Suppressor macrophage treated with lipopolysaccharide for 4 hours (primary cell): ENCODE measurements around the gene ZNF582.
"Not testable (repeated sequence)": the region's sequence is repeated elsewhere in the genome, so short reads cannot be mapped to it uniquely, and the experiment has no call there.

Experiments used
- DNase-seq: peaks from one replicate; pipeline ENCODE4 v3.0.0-alpha.2; 2020

ZNF582 gene

DNA sequence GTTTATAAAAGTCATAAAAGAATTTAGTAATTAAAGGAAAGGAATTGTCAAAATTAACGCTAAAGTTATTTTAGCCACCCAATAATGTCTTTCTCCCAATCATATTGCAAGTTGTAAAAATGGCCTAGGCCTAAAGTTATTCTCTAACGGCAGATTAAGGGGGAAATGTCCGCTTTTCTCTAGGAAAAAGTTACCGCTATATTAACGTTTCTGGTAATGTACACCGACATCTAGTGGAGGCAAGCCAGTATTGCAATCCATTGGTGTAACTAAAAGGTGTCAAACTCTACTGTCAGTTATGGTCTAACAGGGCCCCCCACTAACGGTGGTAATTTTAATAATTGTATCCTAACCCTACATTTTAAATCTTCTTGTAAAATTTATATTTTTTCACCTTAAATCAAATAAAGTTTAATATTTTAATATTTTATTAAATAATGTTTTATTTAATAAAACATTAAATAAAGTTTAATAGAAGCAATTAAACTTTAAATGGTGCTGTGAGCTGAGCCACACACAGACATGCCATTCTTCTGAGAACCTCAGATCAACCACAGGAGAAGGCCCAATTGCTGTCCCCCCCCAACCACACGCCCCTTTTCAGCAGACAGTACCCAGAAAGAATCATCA, 42.8 kb downstream of the ZNF582 start:
- DNase-seq: peak; percentile 71

DNA sequence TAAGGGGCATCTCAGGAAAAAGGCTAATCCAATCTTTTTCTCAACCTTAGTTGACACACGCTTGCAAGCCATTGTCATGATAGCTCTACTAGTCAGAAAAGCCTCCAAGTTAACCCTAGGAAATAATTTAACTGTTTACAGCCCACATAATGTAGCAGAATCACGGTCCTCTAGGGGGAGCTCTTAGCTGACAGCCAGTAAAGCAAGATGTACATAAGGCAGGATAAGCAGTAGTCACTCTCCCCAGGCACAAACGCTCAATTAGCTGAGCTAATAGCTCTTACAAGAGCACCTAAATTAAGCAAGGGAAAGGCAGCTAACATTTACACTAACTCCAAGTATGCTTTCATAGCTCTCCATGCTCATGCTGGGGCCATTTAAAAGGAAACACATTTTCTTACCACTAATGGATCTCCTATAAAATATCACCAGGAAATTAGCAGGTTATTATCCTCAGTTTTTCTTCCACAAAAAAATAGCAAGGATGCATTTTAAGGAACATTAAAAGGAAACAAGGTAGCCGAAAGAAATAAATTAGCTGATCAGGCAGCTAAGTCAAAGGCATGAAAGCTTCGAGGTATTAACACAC, 45.0 kb downstream of the ZNF582 start:
- peak; percentile 40 for DNase-seq

DNA sequence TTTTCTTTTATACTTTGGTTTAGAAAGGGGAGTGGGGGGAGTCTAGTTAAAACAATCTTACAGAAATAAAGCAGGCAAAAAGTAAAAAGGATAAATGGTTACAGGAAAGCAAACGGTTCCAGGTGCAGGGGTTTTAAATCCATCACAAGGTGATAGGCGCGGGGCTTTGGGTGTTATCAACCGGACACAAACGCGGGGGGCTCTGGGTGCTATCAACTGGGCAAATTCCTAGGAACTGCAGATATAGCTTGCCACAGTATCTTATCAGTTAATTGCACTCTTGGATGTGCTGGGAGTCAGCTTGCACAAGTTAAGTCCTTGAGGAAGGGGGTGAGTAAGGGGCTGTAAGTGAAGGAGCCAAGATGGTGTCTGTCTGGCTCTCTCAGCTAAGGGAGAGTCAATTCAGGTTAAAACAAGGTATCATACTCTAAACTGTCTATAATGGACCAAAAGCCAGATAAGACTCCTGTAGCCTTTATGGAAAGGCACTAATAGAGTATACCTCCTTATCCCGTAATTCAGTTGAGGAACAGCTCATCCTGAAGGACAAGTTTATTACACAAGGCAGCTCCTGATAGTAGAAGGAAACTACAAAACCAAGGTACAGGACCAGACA, 46.1 kb downstream of the ZNF582 start:
- no peak for DNase-seq

DNA sequence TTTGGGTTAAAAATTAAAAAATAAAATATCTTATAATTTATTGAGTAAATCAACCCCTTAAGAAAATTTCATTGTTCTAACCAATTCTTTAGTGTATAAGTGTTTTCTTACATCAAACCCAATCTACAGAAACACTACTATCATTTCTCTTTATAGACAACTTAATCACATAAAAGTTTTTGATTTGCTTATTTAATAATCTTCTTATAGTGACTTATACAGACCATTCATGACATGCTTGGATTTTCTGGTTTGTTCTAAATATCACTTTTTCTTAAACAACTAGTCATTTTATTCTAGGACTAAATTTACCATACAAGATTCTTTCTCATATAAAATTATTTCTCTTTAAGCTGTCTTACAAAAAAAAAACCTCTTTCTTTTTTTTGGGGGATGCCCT, 51.4 kb downstream of the ZNF582 start:
- no peak for DNase-seq

DNA sequence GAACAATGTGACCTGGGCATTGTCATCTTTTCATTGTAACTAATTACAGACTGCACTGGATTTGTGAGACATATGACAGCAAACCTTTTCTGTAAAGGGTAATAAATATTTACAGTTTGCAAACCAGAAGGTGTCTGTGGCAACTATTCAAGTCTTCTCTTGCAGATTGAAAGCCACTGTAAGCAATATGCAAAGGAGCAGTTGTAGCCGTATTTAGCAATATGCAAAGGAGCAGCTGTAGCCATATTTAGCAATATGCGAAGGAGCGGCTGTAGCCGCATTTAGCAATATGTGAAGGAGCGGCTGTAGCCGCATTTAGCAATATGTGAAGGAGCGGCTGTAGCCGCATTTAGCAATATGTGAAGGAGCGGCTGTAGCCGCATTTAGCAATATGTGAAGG, 54.3 kb downstream of the ZNF582 start:
- DNase-seq: not testable (repeated sequence)

DNA sequence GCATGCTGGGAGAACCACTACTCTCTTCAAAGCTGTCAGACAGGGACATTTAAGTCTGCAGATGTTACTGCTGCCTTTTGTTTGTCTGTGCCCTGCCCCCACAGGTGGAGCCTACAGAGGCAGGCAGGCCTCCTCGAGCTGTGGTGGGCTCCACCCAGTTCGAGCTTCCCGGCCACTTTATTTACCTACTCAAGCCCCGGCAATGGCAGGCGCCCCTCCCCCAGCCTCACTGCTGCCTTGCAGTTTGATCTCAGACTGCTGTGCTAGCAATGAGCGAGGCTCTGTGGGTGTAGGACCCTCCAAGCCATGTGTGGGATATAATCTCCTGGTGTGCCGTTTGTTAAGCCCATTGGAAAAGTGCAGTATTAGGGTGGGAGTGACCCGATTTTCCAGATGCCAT, 56.3 kb downstream of the ZNF582 start:
- DNase-seq: not testable (repeated sequence)

DNA sequence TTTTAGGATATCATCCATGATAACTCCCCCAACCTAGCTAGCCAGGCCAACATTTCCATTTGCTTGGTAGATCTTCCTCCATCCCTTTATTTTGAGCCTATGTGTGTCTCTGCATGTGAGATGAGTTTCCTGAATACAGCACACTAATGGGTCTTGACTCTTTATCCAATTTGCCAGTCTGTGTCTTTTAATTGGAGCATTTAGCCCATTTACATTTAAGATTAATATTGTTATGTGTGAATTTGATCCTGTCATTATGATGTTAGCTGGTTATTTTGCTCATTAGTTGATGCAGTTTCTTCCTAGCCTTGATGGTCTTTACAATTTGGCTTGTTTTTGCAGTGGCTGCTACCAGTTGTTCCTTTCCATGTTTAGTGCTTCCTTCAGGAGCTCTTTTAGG, 58.0 kb downstream of the ZNF582 start:
- not testable (repeated sequence) for DNase-seq

DNA sequence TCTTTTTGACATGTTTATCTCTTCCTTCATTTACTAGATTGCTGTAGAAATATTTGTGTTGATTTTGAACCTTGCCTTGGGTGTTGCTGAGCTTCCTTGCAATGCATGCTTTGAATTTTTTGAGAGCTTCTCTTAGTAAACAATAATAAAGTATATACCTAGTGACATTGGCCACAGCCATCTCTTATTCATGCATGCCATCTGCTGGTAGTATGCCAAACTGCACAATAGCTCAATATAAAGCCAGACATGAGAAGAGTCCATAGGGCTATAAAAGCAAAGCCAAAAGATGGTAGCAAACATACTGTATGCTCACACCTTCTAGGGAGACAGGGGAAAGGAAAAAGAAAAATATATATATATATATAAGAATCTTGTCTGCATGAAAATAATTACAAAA, 59.8 kb downstream of the ZNF582 start:
- DNase-seq: peak; percentile 81
